GM23248 (cell line): ENCODE data around the gene CELSR1. TPM values are rescaled to one million over a fixed set of nuclear protein-coding genes. Genes with fewer than 3 reads are reported as not detected.

Experiments
- DNase-seq: peaks from one replicate; pipeline ENCODE4 v3.0.0-alpha.2; 2015
- H2AFZ ChIP-seq: fragments of 200-600 bp; sonication (generic); 2 replicates; pipeline ENCODE4 v1.6.1; 2016; ENCODE audit warnings: antibody characterized with exemption
- H3F3A ChIP-seq: fragments of 200-600 bp; sonication (generic); 2 replicates; pipeline ENCODE4 v1.6.1; 2016; ENCODE audit warnings: mild to moderate bottlenecking, antibody characterized with exemption, mixed run types; ENCODE audit not compliant: insufficient read depth
- H3K27ac ChIP-seq: fragments of 200-600 bp; sonication (generic); 2 replicates; pipeline ENCODE4 v1.5.1; 2016; ENCODE audit warnings: mild to moderate bottlenecking
- H3K27me3 ChIP-seq: fragments of 200-600 bp; sonication (generic); replicated peaks from 2 replicates; pipeline ENCODE4 v1.6.1; 2016; ENCODE audit warnings: mild to moderate bottlenecking; ENCODE audit not compliant: insufficient read depth
- H3K36me3 ChIP-seq: fragments of 200-600 bp; sonication (generic); 2 replicates; pipeline ENCODE4 v1.6.1; 2016; ENCODE audit warnings: low read depth, mild to moderate bottlenecking
- H3K4me1 ChIP-seq: fragments of 200-600 bp; sonication (generic); 2 replicates; pipeline ENCODE4 v1.6.1; 2016; ENCODE audit warnings: mild to moderate bottlenecking; ENCODE audit not compliant: insufficient read depth
- H3K4me2 ChIP-seq: fragments of 200-600 bp; sonication (generic); one replicate; pipeline ENCODE4 v1.6.1; 2016; ENCODE audit warnings: mild to moderate bottlenecking; ENCODE audit not compliant: unreplicated experiment
- H3K4me3 ChIP-seq: fragments of 200-600 bp; sonication (generic); 2 replicates; pipeline ENCODE4 v1.5.1; 2016; ENCODE audit warnings: mild to moderate bottlenecking
- H3K79me2 ChIP-seq: fragments of 200-600 bp; sonication (generic); 2 replicates; pipeline ENCODE4 v1.6.1; 2016; ENCODE audit warnings: mild to moderate bottlenecking; ENCODE audit not compliant: insufficient read depth
- H3K9ac ChIP-seq: fragments of 200-600 bp; sonication (generic); 2 replicates; pipeline ENCODE4 v1.6.1; 2016; ENCODE audit warnings: mild to moderate bottlenecking
- H3K9me2 ChIP-seq: fragments of 200-600 bp; sonication (generic); 2 replicates; pipeline ENCODE4 v1.6.1; 2016; ENCODE audit warnings: mixed run types, mild to moderate bottlenecking, moderate library complexity; ENCODE audit not compliant: insufficient read depth
- H3K9me3 ChIP-seq: fragments of 200-600 bp; sonication (generic); one replicate; pipeline ENCODE4 v1.6.1; 2017; ENCODE audit warnings: low read depth
- H4K20me1 ChIP-seq: fragments of 200-600 bp; sonication (generic); 2 replicates; pipeline ENCODE4 v1.6.0; 2016; ENCODE audit not compliant: insufficient read depth
- EZH2 ChIP-seq: fragments of 200-600 bp; sonication (generic); IDR thresholded peaks from 2 replicates; pipeline ENCODE4 v1.6.1; 2018; ENCODE audit warnings: antibody characterized with exemption, mild to moderate bottlenecking; ENCODE audit not compliant: insufficient read depth, poor library complexity, severe bottlenecking
- EZH2phosphoT487 ChIP-seq: fragments of 200-600 bp; sonication (generic); IDR thresholded peaks from 2 replicates; pipeline ENCODE4 v1.6.1; 2018; ENCODE audit warnings: antibody characterized with exemption, moderate library complexity, mild to moderate bottlenecking, low read depth; ENCODE audit not compliant: insufficient read depth
- WGBS, 2 experiments: methylation state at CpG; one replicate each; pipeline ENCODE4 v1.1.6; 2015 to 2017; ENCODE audit warnings: low lambda C conversion rate in 2 of 2, low coverage in 1 of 2; ENCODE audit errors: missing lambda C conversion rate in 2 of 2; 5-methylcytosine and 5-hydroxymethylcytosine counted together
- in situ Hi-C: fragments of 300-500 bp; cut with MboI; formaldehyde crosslinking; loops from 2 replicates; pipeline ENCODE4 v1.15.0; 2020
- polyA plus RNA-seq: library from polyadenylated mRNA; unstranded; fragments of >200 nt; fragmentation: Nextera tagmentation; extraction: Ambion mirVana; gene quantifications from 2 replicates; pipeline ENCODE4 v1.2.1, GENCODE V29; 2016
- total RNA-seq: library from RNA; depleted of rRNA; stranded (reverse); fragments of >200 nt; shearing (Covaris generic); gene quantifications from 2 replicates; pipeline ENCODE4 v1.2.3, GENCODE V29; 2014; rRNA removed

CELSR1 gene
- total RNA-seq: 0.38 and 0.54 TPM in 2 replicates
- polyA plus RNA-seq: 0.15 and 0.23 TPM in 2 replicates

DNA sequence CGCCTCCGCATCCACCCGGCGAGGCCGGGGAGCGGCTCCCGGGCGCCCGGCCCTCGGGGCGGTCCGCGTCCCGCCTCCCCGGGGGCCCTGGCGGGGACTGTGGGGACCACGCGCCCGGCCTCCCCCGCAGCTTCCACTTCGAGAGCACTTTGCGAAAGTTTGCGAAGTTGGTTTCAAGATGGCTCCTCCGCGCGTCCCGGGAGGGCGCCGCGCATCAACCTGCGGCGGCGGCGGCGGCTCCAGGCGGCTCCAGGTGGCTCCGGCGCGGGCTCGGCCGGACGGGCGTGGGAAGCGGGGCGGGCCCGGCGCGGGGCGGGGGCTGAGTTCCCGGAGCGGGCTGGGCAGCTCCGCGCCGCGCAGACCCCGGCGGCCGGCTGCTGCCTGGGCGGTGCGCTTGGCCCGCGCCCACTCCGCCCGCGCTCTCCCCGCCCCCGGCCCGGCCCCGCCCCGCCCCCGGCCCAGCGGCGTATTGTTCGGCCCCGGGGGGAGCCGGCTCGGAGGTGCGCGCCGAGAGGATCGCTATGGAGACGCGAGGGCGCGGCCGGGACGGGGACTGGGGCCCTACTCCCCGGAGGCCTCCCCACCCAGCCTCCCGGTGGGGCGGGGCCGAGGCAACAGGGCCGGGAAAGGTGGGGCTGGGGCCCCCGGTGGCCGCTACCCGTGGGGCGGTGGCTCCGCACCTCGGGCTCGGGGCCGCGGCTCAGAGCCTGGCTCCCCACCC, at the start of gene CELSR1:
CELSR1 (minus strand) TSS at position 396 of the 721 bp plus-strand sequence. CDS start 450 bp downstream, outside the sequence.
- TF ChIP-seq EZH2phosphoT487: no peak
- TF ChIP-seq EZH2: no peak
- H3K27ac ChIP-seq: no peak within 1 kb of the TSS
- no peaks in the 10 kb centered on the region for H3F3A ChIP-seq
- H3K79me2 ChIP-seq: no peaks in the 10 kb centered on the region
- peak; percentile 50 for DNase-seq
- no peaks in the 10 kb centered on the region for H3K36me3 ChIP-seq
- in situ Hi-C loops: loop anchor here (25.0 kb wide), 1 partner anchor 400 kb away; no protein-coding TSS in a partner anchor
- 2% methylated on average over 41 to 56 of the region's 101 CpGs for WGBS, 2 experiments
- no peaks in the 10 kb centered on the region for H3K27me3 ChIP-seq
- no peak within 1 kb of the TSS for H3K9ac ChIP-seq
- no peaks in the 10 kb centered on the region for H3K9me3 ChIP-seq
- peak within 1 kb of the TSS; percentile 73 for H3K4me2 ChIP-seq
- H4K20me1 ChIP-seq: no peaks in the 10 kb centered on the region
- no peaks in the 10 kb centered on the region for H3K9me2 ChIP-seq
- H2AFZ ChIP-seq: peak within 1 kb of the TSS; percentile 52; the same call in 1 of the 2 replicates
- peak within 1 kb of the TSS; percentile 68 for H3K4me3 ChIP-seq
- peaks cover 12% of the 10 kb centered on the region for H3K4me1 ChIP-seq

GRCh38 chr22:46587061-46587460, 49.6 kb upstream of the CELSR1 start:
- no peak for TF ChIP-seq EZH2
- no peak for TF ChIP-seq EZH2phosphoT487
- Histone ChIP-seq H3K4me3 (no peak overlapping the region), H3K9me2 (no peaks in the 10 kb centered on the region), H3K9ac (no peak overlapping the region), H3K4me1 (peaks cover 3% of the 10 kb centered on the region), H3K27me3 (no peaks in the 10 kb centered on the region), H3K9me3 (no peaks in the 10 kb centered on the region), H2AFZ (no peak overlapping the region), H3F3A (peaks cover 3% of the 10 kb centered on the region; the same call in 1 of the 2 replicates), H3K27ac (no peak overlapping the region), H3K36me3 (no peaks in the 10 kb centered on the region), H4K20me1 (no peaks in the 10 kb centered on the region), H3K79me2 (peaks cover 8% of the 10 kb centered on the region; the same call in 1 of the 2 replicates), H3K4me2 (no peak overlapping the region)
- 92 to 97% methylated on average over 9 of the region's 9 CpGs for WGBS, 2 experiments
- no peak for DNase-seq
- in situ Hi-C loops: no loop called here

DNA sequence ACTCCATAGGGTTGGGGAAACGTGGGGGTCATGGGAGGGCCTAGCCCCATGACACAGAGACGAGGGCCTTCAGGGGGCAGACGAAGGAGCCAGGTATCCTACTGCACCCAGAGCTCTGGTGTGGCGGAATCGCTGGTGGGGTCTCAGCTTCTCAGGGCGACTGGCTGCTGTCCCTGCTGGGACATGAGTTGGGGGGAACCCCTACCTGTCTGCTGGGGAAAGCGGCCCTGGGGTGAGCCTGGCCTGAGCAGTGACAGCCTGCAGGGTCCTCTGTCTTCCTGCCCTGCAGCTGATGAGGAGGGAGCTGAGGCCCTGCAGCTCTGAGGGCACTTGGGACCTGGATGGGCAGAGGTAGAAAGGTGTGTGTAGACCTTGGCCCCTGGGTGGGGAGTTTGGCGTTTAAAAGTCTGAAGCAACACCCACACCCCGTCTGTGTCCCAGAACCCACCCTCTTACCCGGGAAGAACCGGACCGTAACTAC, 49.2 kb upstream of the CELSR1 start:
- 89 to 91% methylated on average over 11 to 12 of the region's 12 CpGs for WGBS, 2 experiments
- Histone ChIP-seq H3K27me3 (no peaks in the 10 kb centered on the region), H3F3A (no peaks in the 10 kb centered on the region), H3K36me3 (no peaks in the 10 kb centered on the region), H3K79me2 (peaks cover 10% of the 10 kb centered on the region; the same call in 1 of the 2 replicates), H3K4me2 (no peak overlapping the region), H3K4me3 (no peak overlapping the region), H3K9me3 (no peaks in the 10 kb centered on the region), H3K9me2 (no peaks in the 10 kb centered on the region), H4K20me1 (no peaks in the 10 kb centered on the region), H2AFZ (no peak overlapping the region), H3K4me1 (no peaks in the 10 kb centered on the region), H3K27ac (no peak overlapping the region), H3K9ac (no peak overlapping the region)
- TF ChIP-seq EZH2phosphoT487 (no peak), EZH2 (no peak)
- no peak for DNase-seq
- in situ Hi-C loops: no loop called here

- Histone ChIP-seq H3K4me1 (no peaks in the 10 kb centered on the region), H3K4me3 (no peak overlapping the region), H3K27me3 (no peaks in the 10 kb centered on the region), H3K79me2 (peaks cover 14% of the 10 kb centered on the region; the same call in 1 of the 2 replicates), H3K9me2 (no peaks in the 10 kb centered on the region), H3K4me2 (no peak overlapping the region), H2AFZ (no peak overlapping the region), H3K27ac (no peak overlapping the region), H3F3A (no peaks in the 10 kb centered on the region), H3K36me3 (no peaks in the 10 kb centered on the region), H3K9ac (no peak overlapping the region), H3K9me3 (no peaks in the 10 kb centered on the region), H4K20me1 (no peaks in the 10 kb centered on the region)
- WGBS, 2 experiments: 92 to 96% methylated on average over 10 to 12 of the region's 12 CpGs
- DNase-seq: no peak
- in situ Hi-C loops: no loop called here
- TF ChIP-seq EZH2phosphoT487: no peak
- TF ChIP-seq EZH2: no peak
These were observed 48.7 kb upstream of the CELSR1 start for GRCh38 chr22:46586123-46586519.
